ENCODE results near the gene PRKG1.

Gene PRKG1

DNA sequence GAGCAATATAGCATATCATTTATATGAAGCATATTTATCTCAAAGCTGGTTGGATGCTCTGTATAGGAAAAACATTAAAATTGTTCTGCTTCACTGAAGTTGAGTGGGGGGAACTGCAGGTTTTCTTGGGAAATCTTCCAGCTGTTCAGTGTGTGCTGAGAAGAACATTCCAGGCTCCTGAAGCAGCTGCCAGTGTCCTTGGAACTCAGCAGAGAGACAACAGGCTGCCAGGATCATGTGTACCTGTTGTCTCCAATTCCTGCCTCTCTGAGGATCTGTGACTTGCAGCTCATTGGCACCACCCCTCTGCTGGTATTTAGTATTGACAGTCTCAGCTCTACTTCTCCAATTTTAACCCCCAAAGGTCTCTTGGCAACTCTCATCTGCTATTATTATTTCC, 42.3 kb upstream of the PRKG1 start:
- H3K79me2 ChIP-seq (ENCODE audit: control insufficient read depth, low read length) = no peaks in the 10 kb centered on the region
- no peaks in the 10 kb centered on the region for H3K27me3 ChIP-seq (ENCODE audit: control insufficient read depth, low read length)
- no peaks in the 10 kb centered on the region for H3K4me1 ChIP-seq (ENCODE audit: control insufficient read depth, low read length)
- H3K36me3 ChIP-seq (ENCODE audit: control insufficient read depth, low read length) = no peaks in the 10 kb centered on the region
- H3F3A ChIP-seq (ENCODE audit: control insufficient read depth, insufficient read depth) = no peaks in the 10 kb centered on the region
- H3K9me2 ChIP-seq (replicated peaks; ENCODE audit: control insufficient read depth, low read length) = no peaks in the 10 kb centered on the region
- no peaks in the 10 kb centered on the region for H4K20me1 ChIP-seq (ENCODE audit: control insufficient read depth, insufficient read depth, low read depth, low read length)
- no peak for TF ChIP-seq EZH2phosphoT487 (IDR thresholded peaks at IDR 0.05; ENCODE audit: borderline replicate concordance, low read length)
- TF ChIP-seq, protein P1, sequence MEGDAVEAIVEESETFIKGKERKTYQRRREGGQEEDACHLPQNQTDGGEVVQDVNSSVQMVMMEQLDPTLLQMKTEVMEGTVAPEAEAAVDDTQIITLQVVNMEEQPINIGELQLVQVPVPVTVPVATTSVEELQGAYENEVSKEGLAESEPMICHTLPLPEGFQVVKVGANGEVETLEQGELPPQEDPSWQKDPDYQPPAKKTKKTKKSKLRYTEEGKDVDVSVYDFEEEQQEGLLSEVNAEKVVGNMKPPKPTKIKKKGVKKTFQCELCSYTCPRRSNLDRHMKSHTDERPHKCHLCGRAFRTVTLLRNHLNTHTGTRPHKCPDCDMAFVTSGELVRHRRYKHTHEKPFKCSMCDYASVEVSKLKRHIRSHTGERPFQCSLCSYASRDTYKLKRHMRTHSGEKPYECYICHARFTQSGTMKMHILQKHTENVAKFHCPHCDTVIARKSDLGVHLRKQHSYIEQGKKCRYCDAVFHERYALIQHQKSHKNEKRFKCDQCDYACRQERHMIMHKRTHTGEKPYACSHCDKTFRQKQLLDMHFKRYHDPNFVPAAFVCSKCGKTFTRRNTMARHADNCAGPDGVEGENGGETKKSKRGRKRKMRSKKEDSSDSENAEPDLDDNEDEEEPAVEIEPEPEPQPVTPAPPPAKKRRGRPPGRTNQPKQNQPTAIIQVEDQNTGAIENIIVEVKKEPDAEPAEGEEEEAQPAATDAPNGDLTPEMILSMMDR (IDR thresholded peaks at IDR 0.05; ENCODE audit: low read depth, low read length, poor library complexity, severe bottlenecking) = no peak
- H3K27ac ChIP-seq (ENCODE audit: low read depth, low read length) = no peak overlapping the region
- H3K4me2 ChIP-seq (ENCODE audit: low read length) = no peak overlapping the region
- H3K9me3 ChIP-seq (ENCODE audit: control insufficient read depth, insufficient read depth, low read length) = no peaks in the 10 kb centered on the region
- H3K4me3 ChIP-seq (ENCODE audit: low read length) = no peak overlapping the region

DNA sequence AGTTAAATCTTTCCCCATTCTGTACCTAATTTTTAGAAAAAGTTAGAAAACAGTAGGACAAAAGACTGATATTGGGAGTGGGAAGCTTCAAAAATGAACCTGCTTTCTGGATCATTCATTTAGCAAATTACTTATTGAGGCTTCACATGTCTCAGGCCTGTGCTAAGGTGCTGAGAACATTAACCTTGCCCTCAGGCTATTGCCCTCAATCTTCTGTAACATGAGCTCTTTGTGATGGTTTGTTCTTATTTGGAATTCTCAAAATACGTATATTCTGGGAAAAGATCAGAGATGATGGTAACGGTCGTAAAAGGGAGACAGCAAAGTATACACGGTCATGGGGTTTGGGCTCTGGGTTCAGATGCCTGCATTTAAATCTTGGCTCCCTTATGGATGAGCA, 39.5 kb upstream of the PRKG1 start:
- Histone ChIP-seq H3K79me2 (ENCODE audit: control insufficient read depth, low read length) (no peaks in the 10 kb centered on the region), H3K4me1 (ENCODE audit: control insufficient read depth, low read length) (no peaks in the 10 kb centered on the region), H4K20me1 (ENCODE audit: control insufficient read depth, insufficient read depth, low read depth, low read length) (no peaks in the 10 kb centered on the region), H3K27ac (ENCODE audit: low read depth, low read length) (no peak overlapping the region), H3F3A (ENCODE audit: control insufficient read depth, insufficient read depth) (no peaks in the 10 kb centered on the region), H3K9me3 (ENCODE audit: control insufficient read depth, insufficient read depth, low read length) (no peaks in the 10 kb centered on the region), H3K9me2 (replicated peaks; ENCODE audit: control insufficient read depth, low read length) (no peaks in the 10 kb centered on the region), H3K4me3 (ENCODE audit: low read length) (no peak overlapping the region), H3K27me3 (ENCODE audit: control insufficient read depth, low read length) (no peaks in the 10 kb centered on the region), H3K36me3 (ENCODE audit: control insufficient read depth, low read length) (no peaks in the 10 kb centered on the region), H3K4me2 (ENCODE audit: low read length) (no peak overlapping the region)
- TF ChIP-seq EZH2phosphoT487 (IDR thresholded peaks at IDR 0.05; ENCODE audit: borderline replicate concordance, low read length) = no peak
- TF ChIP-seq, protein P1 (IDR thresholded peaks at IDR 0.05; ENCODE audit: low read depth, low read length, poor library complexity, severe bottlenecking) = no peak

DNA sequence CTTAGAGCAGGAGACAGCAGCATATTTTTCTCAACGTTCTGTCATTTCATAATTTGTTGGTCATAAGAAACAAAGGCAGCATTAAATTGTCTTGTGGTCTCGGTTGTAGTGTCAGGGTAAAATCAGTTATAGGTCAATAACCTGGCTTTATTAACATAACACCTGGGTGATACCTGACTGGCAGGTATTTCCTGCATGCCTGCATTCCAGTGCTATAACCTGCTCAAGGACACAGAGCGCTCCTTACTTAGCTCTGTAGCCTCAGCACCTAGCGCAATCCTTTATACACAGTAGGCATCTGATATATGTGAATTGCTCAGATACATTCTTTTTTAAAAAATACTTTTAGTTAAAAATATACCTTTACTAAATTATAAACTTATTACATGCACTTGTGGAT, 38.9 kb upstream of the PRKG1 start:
- TF ChIP-seq EZH2phosphoT487 (IDR thresholded peaks at IDR 0.05; ENCODE audit: borderline replicate concordance, low read length) = no peak
- TF ChIP-seq, protein P1 (IDR thresholded peaks at IDR 0.05; ENCODE audit: low read depth, low read length, poor library complexity, severe bottlenecking) = no peak
- H3K9me3 ChIP-seq (ENCODE audit: control insufficient read depth, insufficient read depth, low read length) = no peaks in the 10 kb centered on the region
- no peak overlapping the region for H3K27ac ChIP-seq (ENCODE audit: low read depth, low read length)
- H3K4me1 ChIP-seq (ENCODE audit: control insufficient read depth, low read length) = no peaks in the 10 kb centered on the region
- H3F3A ChIP-seq (ENCODE audit: control insufficient read depth, insufficient read depth) = no peaks in the 10 kb centered on the region
- H4K20me1 ChIP-seq (ENCODE audit: control insufficient read depth, insufficient read depth, low read depth, low read length) = no peaks in the 10 kb centered on the region
- no peak overlapping the region for H3K4me2 ChIP-seq (ENCODE audit: low read length)
- H3K36me3 ChIP-seq (ENCODE audit: control insufficient read depth, low read length) = no peaks in the 10 kb centered on the region
- no peaks in the 10 kb centered on the region for H3K79me2 ChIP-seq (ENCODE audit: control insufficient read depth, low read length)
- no peaks in the 10 kb centered on the region for H3K27me3 ChIP-seq (ENCODE audit: control insufficient read depth, low read length)
- no peak overlapping the region for H3K4me3 ChIP-seq (ENCODE audit: low read length)
- no peaks in the 10 kb centered on the region for H3K9me2 ChIP-seq (replicated peaks; ENCODE audit: control insufficient read depth, low read length)

DNA sequence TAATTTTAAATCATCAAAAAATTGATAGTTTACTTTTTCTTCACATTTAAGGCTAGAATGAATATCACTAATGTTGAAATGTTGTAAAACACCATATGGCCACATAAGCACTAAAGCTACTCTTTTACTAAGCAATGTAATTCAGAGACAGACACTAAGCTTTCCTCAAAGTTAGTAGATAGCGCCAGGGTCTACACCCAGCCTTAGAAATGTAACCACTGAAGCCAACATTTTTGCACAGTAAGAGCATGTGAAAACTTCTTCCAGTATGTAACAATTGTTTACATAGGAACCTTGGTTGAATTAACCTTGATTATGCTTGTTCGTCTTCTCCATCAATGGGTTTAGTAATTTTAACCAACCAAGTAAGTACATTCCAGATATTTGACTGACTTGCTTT, 28.4 kb upstream of the PRKG1 start:
- no peak overlapping the region for H3K4me2 ChIP-seq (ENCODE audit: low read length)
- TF ChIP-seq, protein P1 (IDR thresholded peaks at IDR 0.05; ENCODE audit: low read depth, low read length, poor library complexity, severe bottlenecking) = no peak
- no peak for TF ChIP-seq EZH2phosphoT487 (IDR thresholded peaks at IDR 0.05; ENCODE audit: borderline replicate concordance, low read length)
- H3K4me3 ChIP-seq (ENCODE audit: low read length) = no peak overlapping the region
- no peaks in the 10 kb centered on the region for H3F3A ChIP-seq (ENCODE audit: control insufficient read depth, insufficient read depth)
- no peaks in the 10 kb centered on the region for H4K20me1 ChIP-seq (ENCODE audit: control insufficient read depth, insufficient read depth, low read depth, low read length)
- H3K9me2 ChIP-seq (replicated peaks; ENCODE audit: control insufficient read depth, low read length) = no peaks in the 10 kb centered on the region
- H3K27me3 ChIP-seq (ENCODE audit: control insufficient read depth, low read length) = no peaks in the 10 kb centered on the region
- no peaks in the 10 kb centered on the region for H3K79me2 ChIP-seq (ENCODE audit: control insufficient read depth, low read length)
- no peaks in the 10 kb centered on the region for H3K4me1 ChIP-seq (ENCODE audit: control insufficient read depth, low read length)
- H3K36me3 ChIP-seq (ENCODE audit: control insufficient read depth, low read length) = no peaks in the 10 kb centered on the region
- no peaks in the 10 kb centered on the region for H3K9me3 ChIP-seq (ENCODE audit: control insufficient read depth, insufficient read depth, low read length)
- no peak overlapping the region for H3K27ac ChIP-seq (ENCODE audit: low read depth, low read length)
